GM19025 (cell line): ENCODE results near the gene PCBP3.

Source experiments
- ATAC-seq: cut with Tn5 transposase; IDR thresholded peaks from one replicate; pipeline ENCODE4 v1.9.1; 2021; ENCODE audit warnings: mild to moderate bottlenecking, low read depth, moderate library complexity; ENCODE audit not compliant: unreplicated experiment

Gene PCBP3

DNA sequence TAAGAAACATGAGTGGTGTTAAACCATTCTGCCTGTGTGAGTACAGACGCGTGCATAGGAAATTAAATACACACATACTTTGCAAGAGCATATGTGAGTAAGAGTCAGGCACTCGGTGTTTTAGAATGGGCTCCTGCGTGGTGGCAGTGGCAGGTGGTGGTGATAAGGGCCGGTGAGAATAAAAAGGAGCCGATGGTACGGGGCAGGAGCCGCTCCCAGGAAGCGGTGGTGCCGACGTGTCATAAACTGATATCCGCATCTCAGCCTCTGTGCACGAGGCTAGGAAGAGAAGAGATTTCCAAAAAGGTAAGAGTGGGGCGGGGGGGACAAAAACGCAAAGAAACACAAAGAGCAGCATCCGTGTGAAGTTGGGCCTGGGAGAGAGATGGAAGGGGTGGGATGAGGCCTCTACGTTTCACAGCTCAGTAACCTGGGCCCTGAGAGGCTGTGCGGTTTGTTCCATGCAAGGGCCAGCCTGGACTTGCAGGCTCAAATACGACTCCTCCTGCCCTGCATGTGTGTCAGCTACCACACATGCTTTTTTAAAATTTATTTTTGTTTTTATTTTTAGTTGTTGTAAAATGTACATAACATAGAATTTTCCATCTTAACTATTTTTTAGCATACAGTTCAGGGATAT lies 210.3 kb downstream of the PCBP3 start:
- ATAC-seq = no peak

DNA sequence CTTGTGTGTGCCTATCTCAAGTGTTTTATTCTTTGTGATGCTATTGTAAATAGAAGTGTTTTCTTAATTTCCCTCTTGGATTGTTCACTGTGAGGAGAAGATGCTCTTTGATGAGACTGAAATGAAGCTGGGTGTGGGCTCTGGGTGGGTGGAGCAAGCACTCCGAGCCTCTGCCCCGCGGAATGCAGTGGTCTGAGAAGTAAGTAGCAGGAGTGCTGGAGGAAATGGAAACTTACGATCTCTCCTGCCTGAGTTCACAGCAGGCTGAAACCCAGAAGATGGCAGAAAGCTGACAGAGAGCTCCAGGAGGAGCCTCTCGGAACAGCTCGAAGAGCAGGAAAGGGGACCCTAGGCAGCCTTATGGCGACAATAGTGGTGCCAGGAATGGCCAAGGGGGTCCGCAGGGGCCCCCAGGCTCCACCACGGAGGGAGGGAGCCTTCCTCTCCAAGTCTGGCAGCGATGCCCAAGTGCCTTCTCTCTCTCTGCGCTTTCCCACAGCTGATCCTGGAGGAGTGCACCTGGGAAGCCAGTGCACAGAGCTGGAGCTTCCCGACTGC lies 211.2 kb downstream of the PCBP3 start:
- ATAC-seq = no peak

DNA sequence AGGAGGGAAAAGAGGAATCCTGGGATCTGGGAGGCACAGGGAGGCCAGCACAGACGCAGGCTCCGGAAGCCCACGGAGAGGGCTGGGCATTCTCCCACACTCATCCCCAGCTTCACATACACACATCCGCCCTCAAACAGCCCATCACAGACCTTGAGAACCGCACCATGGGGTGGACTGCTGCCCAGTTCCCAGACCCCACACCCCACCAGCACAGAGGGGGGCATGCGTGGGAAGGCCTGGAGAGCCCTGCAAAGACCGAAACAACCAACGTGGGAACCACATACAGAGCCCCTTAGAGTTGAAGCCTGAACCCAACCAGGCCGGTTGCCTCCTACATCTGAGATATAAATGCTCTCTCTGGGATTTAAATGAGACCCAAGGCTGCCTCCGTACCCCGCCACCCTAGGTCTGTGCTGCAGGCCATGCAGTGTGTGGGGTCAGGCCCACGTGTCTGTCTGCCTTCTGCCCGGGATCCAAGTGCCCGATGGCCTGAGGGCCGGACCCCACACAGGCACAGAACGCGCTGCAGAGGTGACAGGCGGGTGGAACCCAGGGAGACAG lies 211.8 kb downstream of the PCBP3 start:
- ATAC-seq = no peak

DNA sequence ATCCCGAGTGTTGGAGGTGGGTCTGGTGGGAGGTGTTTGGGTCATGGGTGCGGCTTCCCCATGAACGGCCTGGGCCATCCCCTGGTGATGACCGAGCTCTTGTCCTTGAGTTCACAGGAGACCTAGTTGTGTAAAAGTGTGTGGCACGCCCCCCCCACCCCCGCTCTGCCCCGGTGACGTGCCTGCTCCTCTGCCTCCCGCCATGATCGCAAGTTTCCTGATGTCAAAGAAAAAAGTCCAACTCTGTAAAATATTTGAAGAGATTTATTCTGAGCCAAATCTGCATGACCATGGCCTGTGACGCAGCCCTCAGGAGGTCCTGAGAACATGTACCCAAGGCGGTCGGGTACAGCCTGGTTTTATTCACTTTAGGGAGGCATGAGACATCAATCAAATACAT lies 212.9 kb downstream of the PCBP3 start:
- ATAC-seq = no peak

DNA sequence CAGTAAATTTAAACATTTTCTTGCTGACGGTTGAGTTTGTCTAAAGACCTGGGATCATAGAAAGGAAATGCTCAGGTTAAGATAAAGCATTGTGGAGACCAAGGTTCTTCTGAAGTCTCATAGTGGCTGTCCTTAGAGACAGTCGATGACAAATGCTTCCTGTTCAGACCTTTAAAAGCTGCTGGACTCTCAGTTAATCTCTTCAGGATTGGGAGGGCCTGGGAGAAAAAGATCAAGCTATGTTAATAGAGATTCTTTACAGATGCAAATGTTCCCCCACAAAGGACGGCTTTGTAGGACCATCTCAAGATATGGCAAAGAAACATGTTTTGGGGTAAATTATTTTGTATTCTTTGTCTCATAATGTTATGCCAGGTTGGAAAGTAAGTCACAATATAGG lies 213.4 kb downstream of the PCBP3 start:
- ATAC-seq = no peak

DNA sequence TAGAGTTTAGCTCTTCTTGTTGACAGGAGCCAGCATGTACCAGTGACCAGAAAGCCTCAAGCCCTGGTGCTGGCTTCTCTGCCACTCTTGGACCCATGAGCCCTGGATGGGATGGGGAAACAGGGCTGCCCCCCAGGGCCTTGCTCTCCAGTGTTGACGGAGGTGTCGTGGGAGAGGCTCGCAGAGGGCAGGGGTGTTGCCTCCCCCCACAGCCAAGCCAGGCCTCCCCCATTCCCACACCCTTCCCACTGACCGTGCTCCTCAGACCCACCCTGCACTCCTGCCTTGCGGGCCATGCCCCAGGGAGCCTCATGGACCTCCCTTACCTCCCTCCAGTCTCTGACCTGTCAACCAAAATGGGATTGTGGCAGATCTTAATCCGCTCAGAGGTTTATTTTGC lies 214.2 kb downstream of the PCBP3 start:
- no peak for ATAC-seq

DNA sequence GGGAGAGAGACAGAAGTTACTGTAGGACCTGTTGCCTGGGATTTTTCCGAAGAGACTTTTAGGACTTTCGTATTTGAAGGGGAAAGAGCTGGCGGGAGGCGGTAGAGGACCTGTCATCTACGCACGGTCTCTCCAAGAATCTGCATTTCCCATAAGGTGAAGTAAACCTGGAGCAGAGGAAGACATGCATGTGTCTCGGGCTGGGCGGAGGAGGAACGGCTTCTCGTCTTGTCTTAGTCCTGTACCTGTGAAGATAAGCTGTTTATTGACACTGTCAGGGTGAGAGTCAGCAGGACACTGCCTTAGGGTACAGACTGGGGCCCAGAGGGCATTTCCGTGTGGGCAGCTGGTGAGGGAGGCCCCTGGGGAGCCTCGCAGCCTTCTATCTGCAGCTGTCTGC lies 214.7 kb downstream of the PCBP3 start:
- ATAC-seq = no peak

DNA sequence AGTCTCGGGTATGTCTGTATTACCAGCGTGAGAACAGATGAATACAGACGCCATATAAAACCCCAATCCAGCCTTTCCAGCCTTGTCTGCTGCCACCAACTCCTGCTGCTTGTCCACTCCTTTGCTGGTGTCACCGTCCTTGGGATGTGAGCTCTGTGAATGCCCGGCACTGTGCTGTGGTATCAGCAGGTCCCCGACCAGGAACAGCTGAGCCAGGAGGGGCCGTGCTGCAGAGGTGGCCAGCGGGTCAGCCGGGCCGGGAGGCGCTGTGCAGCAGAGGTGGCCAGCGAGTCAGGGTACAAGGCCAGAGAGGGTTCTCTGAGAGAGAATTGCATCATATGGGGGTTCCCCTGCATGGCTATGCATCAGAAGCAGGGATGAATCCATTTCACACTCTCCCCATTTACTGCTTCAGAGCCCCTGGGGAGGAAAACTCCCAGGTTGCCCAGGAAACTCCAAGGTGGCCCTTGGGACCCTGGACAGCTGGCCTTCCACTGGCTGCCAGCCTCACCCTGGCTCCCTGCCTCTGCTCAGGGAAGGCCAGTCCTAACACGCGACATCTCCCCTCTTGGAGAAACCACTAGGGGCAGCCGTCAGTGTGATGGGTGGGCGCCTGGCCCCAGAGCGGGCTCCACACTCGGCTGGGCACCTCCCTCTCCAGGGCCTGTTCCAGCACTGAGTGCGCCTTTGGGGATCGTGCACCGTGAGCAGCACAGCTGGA lies 215.7 kb downstream of the PCBP3 start:
- no peak for ATAC-seq

DNA sequence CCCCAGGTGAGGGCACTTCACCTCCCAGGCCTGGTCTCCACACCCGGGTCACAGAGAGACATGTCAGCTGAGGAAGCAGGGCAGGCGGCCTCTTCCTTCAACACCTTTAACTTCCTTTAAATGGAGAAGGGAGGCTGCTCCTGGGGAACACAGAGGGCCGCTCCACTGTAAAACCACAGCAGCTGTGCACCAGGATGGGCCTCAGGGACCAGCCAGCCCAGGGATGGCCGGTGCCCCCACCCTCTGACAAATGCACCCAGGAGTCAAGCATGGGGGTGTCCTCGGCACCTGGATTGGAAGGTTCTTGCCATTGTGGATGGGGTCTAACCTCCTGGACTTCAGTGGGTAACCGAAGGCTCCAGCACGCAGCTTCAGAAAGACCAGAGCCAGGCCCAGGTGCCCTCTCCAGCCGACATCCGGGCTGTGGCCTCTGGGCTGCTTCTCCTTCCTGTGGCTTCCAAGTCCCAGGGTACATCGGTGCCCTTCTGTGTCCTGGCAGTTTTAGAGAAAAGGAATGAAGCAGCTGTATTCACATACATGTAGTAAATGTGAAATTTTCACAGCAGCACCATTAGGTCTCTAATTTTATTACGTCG lies 216.3 kb downstream of the PCBP3 start:
- ATAC-seq = no peak

DNA sequence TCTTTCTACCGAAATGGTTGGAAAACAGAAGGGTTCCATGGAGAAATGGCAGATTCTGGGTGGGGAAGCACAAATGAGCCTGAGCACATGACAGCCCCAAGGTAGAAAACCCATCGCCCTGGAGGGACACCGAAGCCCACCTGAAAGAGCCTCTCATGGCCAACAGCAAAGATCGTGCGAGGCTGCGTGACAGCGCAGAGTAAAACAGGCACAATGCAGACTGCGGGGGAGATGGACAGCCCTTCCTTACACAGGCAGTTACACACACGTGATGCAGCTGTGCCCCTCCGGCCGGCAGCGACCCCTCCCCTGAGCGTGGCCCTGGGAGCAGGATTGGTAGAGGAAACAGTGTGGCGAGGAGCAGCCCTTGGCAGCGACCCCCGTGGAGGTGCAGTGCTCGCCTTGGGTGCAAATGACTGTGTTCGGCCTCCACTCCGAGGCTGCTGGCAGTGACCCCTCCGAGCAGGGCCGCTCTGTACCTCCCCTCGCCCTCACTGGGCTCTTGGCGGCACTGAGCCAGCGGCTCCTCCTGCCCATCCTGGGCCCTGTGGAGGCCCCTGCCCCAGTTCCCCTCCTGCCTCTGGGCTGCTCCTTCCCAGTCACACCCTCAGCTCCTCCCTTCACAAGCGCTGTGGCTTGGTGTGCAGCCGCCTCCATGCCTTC lies 217.1 kb downstream of the PCBP3 start:
- ATAC-seq = no peak

DNA sequence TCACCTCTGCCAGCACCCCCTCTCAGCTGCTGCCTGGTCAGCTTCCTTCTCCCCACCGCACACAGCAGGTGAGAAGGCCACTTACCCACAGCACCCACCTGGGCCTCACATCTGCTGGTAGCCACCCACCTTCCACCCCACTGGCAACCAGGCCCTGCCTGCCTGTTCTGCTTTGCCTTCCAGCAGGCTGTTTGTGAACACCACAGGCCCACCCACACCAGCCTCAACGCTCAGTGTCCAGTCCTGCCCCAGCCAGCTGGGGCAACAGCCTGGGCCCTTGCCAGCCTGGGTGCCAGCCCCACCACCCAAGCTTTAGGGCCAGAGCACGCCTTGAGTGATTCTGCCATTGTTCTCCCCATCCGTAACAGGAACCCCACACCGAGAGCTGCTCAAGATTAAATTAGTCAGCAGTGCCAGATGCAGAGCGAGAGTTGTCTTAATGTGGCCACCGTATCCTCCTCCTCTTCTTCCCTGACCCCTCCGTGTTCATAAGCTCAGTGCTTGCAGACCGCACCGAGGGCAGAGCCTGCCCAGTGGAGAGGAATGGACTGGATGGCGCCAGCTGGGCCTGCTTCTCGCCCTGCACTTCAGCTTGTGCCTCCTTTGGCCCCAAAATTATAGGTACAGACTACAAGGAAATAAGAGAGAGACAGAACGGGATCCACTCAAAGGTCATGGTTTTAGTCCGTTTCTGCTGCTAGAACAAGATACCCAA lies 217.8 kb downstream of the PCBP3 start:
- no peak for ATAC-seq

DNA sequence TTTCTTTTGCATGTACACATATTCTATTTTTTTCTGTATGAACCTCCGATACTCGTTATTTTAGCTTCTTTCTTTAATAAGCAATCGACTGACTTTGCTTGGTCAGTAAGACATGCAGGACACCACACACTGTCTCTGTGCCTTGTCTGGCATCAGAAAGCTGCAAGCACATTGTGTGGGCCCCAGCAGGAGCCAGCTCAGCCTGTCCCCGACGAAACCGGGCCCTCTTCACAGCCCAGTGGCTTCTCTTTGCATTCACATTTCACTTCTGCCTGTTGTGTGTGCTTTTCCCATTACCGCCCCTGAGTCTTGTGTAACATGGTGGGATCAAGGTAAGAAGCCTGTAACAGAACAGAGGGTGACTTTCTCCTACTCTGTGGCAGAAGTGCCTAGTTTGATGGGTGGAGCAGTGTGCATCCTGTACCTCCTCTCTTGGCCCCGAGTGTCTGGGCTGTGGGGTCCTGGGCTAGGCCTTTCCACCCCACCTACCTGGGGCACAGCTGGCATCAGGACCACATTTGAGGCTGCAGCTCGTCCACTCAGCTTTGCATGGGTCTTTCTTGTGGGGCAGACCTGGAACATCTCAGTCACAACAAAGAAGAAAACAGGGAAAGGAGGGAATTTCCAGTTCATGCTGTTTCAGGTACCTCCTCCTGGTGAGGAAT lies 219.2 kb downstream of the PCBP3 start:
- ATAC-seq = no peak

DNA sequence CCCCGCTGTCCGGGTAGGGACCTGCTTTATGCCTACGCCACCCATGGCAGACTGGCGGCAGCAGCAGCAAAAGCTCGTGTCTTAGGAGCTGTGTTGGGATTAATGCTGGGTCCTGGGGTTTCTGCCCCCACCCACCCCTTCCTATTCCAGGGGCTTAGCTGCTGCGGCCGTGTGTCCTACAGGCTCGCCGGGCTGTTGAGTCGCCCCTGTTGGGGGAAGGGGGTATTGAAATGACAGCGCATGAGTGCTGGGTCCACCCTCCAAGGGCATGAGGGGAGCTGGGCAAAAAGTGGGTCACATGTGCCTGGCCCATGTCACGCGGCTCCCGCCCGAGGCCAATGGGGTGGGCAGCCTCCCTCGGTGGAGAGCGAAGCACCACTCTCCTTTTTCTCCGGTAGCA lies 219.7 kb downstream of the PCBP3 start:
- ATAC-seq = no peak

DNA sequence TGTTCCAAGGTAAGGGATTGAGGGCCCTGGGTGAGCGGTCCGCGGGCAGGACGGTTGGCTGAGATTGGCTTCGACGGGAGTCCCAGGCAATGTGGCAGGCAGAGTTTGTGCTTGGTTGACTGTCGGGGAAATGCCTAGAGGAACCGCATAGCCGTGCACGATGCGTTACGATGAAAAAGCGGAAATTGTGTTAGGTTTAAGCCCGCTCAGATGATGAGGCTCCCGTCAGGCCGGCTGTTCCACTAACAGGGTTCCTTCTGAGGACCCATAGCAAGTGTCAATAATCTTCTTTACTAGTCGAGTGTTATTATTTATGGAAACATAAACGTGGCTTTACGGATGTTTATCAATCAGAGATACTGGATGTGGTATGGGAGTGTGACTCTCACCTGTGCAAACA lies 220.2 kb downstream of the PCBP3 start:
- no peak for ATAC-seq

DNA sequence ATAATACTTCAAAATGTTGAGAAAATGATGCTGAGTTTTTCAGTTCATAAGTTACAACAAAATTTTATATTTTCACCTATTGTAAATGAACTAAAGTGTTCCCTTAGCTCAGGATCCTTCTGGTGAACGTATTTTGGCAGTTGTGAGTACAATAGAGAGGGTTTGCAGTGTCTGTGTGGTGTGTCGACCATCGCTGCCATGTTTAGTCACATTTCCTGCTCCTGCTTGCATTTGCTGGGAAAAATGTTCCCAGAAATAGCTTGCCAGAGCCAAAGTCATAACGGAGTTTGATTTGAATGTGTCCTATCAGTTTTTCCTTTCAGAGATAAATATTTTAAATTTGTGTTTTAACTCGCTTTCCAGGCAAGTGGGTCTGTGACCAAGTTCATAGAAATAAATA lies 220.9 kb downstream of the PCBP3 start:
- no peak for ATAC-seq

DNA sequence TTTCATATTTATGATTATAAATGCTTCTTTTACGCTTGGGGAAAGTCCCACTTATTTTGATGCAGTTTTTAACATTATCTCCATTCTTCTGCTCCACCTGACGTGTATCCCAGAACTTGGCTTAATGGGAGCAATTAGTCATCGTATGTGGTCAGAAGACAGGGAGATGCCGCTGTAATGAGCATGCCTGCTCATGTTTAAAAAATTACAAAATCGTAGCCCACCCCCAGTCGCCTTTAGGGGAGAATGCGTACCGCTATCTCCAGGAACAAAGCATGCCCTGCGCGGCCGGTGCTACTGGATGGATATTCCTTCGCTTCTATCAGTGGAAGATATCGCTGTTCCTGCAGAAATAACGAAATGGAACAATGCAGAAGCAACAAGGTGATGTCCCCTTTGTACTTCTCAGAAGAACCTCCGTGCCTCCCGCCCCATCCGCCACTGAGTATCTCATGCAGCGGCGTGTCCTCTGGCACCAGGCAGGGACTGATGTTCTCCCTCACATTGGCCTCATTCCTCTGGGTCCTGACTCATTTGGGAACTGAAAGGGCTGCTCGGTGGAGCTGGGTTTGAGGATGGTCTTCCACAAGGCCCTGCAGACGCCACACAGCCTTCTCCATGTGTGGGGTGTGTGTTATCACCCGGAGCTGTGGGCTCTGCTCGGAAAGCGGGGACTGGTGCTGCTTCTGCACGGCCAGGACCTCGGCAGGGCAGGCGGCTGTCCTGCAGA lies 221.7 kb downstream of the PCBP3 start:
- no peak for ATAC-seq

DNA sequence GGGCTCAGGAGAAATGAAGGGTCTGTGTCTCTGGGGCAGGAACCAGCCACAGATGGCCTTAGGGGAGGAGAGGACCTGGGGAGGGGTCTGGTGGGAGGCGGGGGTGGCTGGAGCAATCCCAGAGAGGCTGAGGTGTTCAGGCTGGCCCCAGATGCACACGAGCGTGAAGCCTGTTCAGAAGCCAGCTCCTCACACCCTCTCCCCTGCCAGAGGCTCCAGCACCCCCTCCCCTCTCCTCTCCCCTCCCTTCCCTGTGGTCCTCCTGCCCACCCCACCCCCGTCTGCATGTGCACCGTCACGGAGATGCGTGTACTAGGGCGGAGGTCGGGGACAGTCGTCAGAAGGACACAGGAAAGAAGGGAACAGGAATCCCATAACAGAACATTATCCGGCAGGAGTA lies 223.0 kb downstream of the PCBP3 start:
- no peak for ATAC-seq

DNA sequence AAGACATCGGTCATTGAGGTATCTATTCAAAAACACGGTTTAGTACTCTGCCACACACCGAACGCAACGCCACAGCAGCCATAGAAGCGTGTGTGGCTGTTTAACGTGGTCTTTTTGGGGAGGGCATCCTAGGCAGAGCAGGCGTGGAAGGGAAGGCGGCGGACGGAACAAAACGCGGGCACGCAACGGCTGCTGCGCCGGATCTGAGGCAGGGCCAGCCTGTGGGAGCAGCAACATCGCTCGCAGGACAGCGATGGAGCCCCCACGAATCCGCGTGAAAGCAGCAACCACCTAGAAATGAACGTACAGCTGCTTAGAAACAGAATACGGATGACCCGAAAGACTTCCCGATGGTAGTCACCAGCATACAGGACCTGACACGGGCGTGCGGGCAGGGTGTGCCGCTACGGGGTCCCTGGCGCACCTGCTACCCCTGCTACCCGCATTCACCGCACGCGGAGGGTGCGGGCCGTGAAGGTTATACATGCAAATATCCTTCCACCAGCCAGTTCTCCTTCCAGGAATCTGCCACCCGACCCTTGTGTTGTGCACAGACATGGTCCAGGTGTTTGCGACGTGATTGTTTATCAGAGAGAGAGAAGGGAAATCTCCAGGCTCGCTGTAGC lies 223.6 kb downstream of the PCBP3 start:
- no peak for ATAC-seq

DNA sequence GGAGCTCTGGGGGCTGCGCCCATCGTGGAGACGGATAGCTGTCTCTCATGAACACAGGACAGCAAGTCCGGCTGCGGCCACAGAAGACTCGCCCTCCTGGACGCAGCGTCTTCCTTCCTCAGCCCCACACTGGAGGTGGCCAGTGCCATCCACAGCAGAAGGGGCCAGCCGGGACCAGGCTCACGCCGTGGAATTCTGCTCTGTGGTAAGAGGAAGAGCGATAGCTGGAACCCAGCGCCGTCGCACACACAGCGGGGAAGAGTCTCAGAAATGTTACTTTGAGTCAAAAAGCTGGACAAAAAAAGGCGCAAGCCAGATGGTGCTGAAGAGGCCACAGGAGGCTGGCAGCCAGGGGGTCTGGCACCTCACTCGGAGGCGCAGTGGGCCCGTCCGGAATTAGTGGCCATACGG lies 224.2 kb downstream of the PCBP3 start:
- ATAC-seq = no peak
